ENCODE measurements around the gene CDYL.

DNA sequence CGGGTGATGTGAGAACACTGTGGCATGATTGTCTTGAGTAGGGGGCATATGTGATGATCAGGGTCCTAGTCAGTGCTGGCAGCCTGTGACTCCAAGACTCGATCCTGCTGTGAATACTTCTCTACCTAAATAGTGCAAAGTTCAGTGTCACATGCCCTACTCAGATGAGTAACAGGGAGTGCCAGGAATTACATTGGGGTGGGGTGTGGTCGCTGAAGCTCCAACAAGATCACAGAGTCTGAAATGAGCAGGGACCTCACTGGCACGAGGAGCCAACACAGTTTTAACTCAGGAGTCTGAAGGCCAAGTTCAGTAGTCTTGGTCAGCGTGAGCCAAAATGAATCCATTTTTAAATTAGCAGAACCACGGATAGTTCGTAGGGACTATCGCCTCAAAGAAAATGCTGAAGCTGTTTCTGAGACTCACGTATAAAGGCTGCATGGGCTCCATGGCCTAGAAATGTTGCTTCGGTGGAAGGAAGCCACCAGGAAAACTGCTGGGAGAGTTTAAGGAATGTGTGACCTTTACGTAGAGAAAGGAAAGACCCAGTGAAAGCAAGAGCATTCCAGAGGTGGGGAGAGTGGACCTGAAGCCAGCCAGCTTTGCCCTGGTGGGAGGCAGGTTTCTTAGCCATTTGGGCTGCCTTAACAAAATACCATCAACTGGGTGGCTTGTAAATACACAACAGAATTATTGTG lies 155.5 kb downstream of the CDYL start:
- TF ChIP-seq, protein P1, sequence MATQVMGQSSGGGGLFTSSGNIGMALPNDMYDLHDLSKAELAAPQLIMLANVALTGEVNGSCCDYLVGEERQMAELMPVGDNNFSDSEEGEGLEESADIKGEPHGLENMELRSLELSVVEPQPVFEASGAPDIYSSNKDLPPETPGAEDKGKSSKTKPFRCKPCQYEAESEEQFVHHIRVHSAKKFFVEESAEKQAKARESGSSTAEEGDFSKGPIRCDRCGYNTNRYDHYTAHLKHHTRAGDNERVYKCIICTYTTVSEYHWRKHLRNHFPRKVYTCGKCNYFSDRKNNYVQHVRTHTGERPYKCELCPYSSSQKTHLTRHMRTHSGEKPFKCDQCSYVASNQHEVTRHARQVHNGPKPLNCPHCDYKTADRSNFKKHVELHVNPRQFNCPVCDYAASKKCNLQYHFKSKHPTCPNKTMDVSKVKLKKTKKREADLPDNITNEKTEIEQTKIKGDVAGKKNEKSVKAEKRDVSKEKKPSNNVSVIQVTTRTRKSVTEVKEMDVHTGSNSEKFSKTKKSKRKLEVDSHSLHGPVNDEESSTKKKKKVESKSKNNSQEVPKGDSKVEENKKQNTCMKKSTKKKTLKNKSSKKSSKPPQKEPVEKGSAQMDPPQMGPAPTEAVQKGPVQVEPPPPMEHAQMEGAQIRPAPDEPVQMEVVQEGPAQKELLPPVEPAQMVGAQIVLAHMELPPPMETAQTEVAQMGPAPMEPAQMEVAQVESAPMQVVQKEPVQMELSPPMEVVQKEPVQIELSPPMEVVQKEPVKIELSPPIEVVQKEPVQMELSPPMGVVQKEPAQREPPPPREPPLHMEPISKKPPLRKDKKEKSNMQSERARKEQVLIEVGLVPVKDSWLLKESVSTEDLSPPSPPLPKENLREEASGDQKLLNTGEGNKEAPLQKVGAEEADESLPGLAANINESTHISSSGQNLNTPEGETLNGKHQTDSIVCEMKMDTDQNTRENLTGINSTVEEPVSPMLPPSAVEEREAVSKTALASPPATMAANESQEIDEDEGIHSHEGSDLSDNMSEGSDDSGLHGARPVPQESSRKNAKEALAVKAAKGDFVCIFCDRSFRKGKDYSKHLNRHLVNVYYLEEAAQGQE (IDR thresholded peaks at IDR 0.05) = no peak
- TF ChIP-seq, protein P2, sequence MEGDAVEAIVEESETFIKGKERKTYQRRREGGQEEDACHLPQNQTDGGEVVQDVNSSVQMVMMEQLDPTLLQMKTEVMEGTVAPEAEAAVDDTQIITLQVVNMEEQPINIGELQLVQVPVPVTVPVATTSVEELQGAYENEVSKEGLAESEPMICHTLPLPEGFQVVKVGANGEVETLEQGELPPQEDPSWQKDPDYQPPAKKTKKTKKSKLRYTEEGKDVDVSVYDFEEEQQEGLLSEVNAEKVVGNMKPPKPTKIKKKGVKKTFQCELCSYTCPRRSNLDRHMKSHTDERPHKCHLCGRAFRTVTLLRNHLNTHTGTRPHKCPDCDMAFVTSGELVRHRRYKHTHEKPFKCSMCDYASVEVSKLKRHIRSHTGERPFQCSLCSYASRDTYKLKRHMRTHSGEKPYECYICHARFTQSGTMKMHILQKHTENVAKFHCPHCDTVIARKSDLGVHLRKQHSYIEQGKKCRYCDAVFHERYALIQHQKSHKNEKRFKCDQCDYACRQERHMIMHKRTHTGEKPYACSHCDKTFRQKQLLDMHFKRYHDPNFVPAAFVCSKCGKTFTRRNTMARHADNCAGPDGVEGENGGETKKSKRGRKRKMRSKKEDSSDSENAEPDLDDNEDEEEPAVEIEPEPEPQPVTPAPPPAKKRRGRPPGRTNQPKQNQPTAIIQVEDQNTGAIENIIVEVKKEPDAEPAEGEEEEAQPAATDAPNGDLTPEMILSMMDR (IDR thresholded peaks at IDR 0.05; ENCODE audit: low read depth, low read length, missing input control) = no peak
- TF ChIP-seq RXRA (IDR thresholded peaks at IDR 0.05) (no peak), GABPA (IDR thresholded peaks at IDR 0.05 in 1 of 2, conservative IDR thresholded peaks at IDR 0.05 in 1 of 2) (no peak), JUND (IDR thresholded peaks at IDR 0.05) (no peak)

Measured in liver (tissue), 3 donors.